Skeletal muscle tissue (tissue), 4 donors: Measurements from ENCODE around the gene RALA. TPM values are rescaled to one million over a fixed set of nuclear protein-coding genes. Genes with fewer than 3 reads are reported as not detected.
"Not testable (repeated sequence)": the region's sequence is repeated elsewhere in the genome, so short reads cannot be mapped to it uniquely, and the experiment has no call there.

ENCODE experiments used
- H3K27ac ChIP-seq: one replicate; pipeline ENCODE4 v1.7.0; 2013; ENCODE audit warnings: mild to moderate bottlenecking, low read depth, low read length, inconsistent platforms
- H3K27me3 ChIP-seq, 3 donors: one replicate each; pipeline ENCODE4 v1.7.0; 2013; ENCODE audit warnings: low read length in 3 of 3; ENCODE audit not compliant: control insufficient read depth in 3 of 3, insufficient read depth in 3 of 3
- H3K36me3 ChIP-seq, 3 donors: one replicate each; pipeline ENCODE4 v1.7.0; 2013; ENCODE audit warnings: low read length in 3 of 3; ENCODE audit not compliant: control insufficient read depth in 3 of 3, insufficient read depth in 3 of 3
- H3K4me1 ChIP-seq, 3 donors: one replicate each; pipeline ENCODE4 v1.7.0; 2013; ENCODE audit warnings: low read length in 3 of 3, mild to moderate bottlenecking in 3 of 3; ENCODE audit not compliant: control insufficient read depth in 3 of 3, insufficient read depth in 3 of 3
- H3K4me3 ChIP-seq, 3 donors: one replicate each; pipeline ENCODE4 v1.7.0; 2013; ENCODE audit warnings: low read length in 3 of 3
- H3K9ac ChIP-seq, 3 donors: one replicate each; pipeline ENCODE4 v1.7.0; 2013; ENCODE audit warnings: low read length in 3 of 3, mild to moderate bottlenecking in 3 of 3, moderate library complexity in 2 of 3, low read depth in 1 of 3
- H3K9me3 ChIP-seq, 3 donors: one replicate each; pipeline ENCODE4 v1.7.0; 2013; ENCODE audit warnings: low read length in 3 of 3; ENCODE audit not compliant: control insufficient read depth in 3 of 3
- total RNA-seq: library from RNA; depleted of rRNA; stranded (reverse); fragments of >200 nt; gene quantifications from one replicate; pipeline ENCODE4 v1.2.3, GENCODE V29; 2014
- donor health status: Osteomylitis.

RALA gene
- total RNA-seq, 1 donor from 2014 or later = 11.5 TPM

- no peak overlapping the region for H3K27ac ChIP-seq
- H3K9ac ChIP-seq = no peak overlapping the region
- H3K4me3 ChIP-seq = no peak overlapping the region
- no peaks in the 10 kb centered on the region for H3K27me3 ChIP-seq
- H3K36me3 ChIP-seq = no peaks in the 10 kb centered on the region
- no peaks in the 10 kb centered on the region for H3K9me3 ChIP-seq
- peaks cover 13 to 19% (median 17%) of the 10 kb centered on the region in 3 donors for H3K4me1 ChIP-seq
Observed at GRCh38 chr7:39735903-39736302, 112.5 kb downstream of the RALA start.

DNA sequence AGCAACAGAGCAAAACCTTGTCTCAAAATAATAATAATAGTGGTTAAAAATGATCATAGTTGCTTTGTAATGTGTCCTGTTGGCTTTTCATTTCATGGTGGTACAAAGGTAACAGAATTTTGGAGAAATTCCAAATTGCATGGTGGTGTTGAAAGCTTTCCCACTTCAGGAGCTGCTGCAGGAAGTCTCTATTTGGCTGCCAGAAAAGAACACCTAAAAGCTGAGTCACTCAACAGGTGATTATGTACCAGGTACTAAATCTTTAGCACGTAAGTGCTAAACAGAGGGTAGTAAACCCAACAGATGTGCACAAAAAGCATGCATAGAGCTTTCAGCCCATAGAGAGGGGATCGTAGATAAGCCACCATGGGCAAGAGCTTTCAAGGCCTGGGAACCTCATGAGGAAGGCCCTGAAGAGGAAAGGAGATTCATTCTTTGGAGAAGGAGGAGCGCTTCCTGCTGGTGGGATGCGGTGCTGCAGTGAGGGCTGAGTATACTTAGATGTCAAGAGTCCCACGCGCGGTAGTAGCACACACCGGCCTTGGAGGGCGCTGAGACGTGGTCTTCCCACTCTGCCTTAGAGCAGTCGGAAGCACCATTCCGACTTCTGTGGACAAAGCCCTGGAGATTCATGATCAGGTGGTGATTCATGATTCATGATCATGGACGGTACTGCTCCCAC, 118.7 kb downstream of the RALA start:
- Histone ChIP-seq H3K9ac (no peak overlapping the region), H3K9me3 (no peaks in the 10 kb centered on the region), H3K4me1 (peaks cover 0 to 4% (median 0%) of the 10 kb centered on the region in 3 donors), H3K36me3 (no peaks in the 10 kb centered on the region), H3K4me3 (no peak overlapping the region), H3K27me3 (no peaks in the 10 kb centered on the region), H3K27ac (no peak overlapping the region)

- no peaks in the 10 kb centered on the region for H3K27me3 ChIP-seq
- H3K9ac ChIP-seq = no peak overlapping the region
- H3K36me3 ChIP-seq = no peaks in the 10 kb centered on the region
- H3K4me3 ChIP-seq = no peak overlapping the region
- H3K27ac ChIP-seq = no peak overlapping the region
- no peaks in the 10 kb centered on the region for H3K9me3 ChIP-seq
- H3K4me1 ChIP-seq = peaks cover 0 to 4% (median 0%) of the 10 kb centered on the region in 3 donors
Observed at GRCh38 chr7:39744620-39745019, 121.2 kb downstream of the RALA start.

DNA sequence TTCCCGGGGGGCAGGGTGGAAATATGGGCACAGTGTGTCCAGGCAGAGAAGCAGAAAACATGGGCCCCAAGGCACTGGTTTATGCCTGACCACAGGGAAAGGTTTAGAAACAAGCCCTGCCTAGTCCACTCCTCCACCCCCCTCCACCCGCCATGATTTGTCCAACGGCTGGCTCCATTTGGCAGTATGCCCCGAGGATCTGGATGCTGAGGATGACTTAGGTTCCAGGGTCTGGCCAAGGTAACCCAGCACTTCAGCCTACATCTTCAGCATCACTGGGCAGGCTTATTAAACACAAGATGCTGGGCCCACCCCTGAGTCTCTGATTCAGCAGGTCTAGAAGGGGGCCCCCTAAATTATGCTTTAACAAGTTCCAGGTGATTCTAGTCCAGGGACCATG, 121.9 kb downstream of the RALA start:
- Histone ChIP-seq H3K4me1 (peaks cover 0 to 4% (median 0%) of the 10 kb centered on the region in 3 donors), H3K27me3 (no peaks in the 10 kb centered on the region), H3K27ac (no peak overlapping the region), H3K9me3 (no peaks in the 10 kb centered on the region), H3K4me3 (no peak overlapping the region), H3K36me3 (no peaks in the 10 kb centered on the region), H3K9ac (no peak overlapping the region)

- no peaks in the 10 kb centered on the region for H3K27me3 ChIP-seq
- H3K36me3 ChIP-seq = no peaks in the 10 kb centered on the region
- H3K4me1 ChIP-seq = peaks cover 0 to 4% (median 0%) of the 10 kb centered on the region in 3 donors
- no peak overlapping the region for H3K27ac ChIP-seq
- no peaks in the 10 kb centered on the region for H3K9me3 ChIP-seq
- no peak overlapping the region for H3K9ac ChIP-seq
- H3K4me3 ChIP-seq = no peak overlapping the region
Observed at GRCh38 chr7:39746103-39746819, 122.9 kb downstream of the RALA start.

DNA sequence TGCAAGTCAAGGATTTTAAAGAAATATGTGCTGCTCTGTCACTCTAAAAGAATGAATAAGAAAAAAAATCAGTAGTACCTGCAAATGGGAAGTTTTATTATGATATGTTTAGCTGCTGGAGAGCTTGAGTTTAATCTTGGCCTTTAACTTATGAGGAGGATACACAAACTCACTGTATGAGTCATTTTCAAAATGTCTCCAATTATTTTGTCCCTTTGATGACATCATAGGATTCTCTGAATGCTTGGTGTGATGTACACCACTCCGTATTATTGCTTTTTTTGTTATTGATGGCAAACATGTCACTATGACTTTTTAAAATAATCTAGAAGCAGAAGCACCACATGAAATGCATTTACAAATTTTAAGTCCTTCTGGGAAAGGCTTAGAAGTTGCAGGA, 125.8 kb downstream of the RALA start:
- Histone ChIP-seq H3K9me3 (no peaks in the 10 kb centered on the region), H3K36me3 (no peaks in the 10 kb centered on the region), H3K9ac (no peak overlapping the region), H3K27ac (no peak overlapping the region), H3K4me3 (no peak overlapping the region), H3K4me1 (peaks cover 0 to 4% (median 0%) of the 10 kb centered on the region in 3 donors), H3K27me3 (no peaks in the 10 kb centered on the region)

GRCh38 chr7:39749717-39750116, 126.3 kb downstream of the RALA start:
- no peaks in the 10 kb centered on the region for H3K27me3 ChIP-seq
- H3K9me3 ChIP-seq = no peaks in the 10 kb centered on the region
- H3K9ac ChIP-seq = no peak overlapping the region
- H3K36me3 ChIP-seq = no peaks in the 10 kb centered on the region
- no peak overlapping the region for H3K4me3 ChIP-seq
- H3K27ac ChIP-seq = no peak overlapping the region
- H3K4me1 ChIP-seq = peaks cover 0 to 4% (median 0%) of the 10 kb centered on the region in 3 donors

- Histone ChIP-seq H3K4me3 (no peak overlapping the region), H3K4me1 (peaks cover 0 to 4% (median 0%) of the 10 kb centered on the region in 3 donors), H3K27me3 (no peaks in the 10 kb centered on the region)
Observed at GRCh38 chr7:39750253-39751077, 127.1 kb downstream of the RALA start.

GRCh38 chr7:39753237-39753636, 129.9 kb downstream of the RALA start:
- H3K27me3 ChIP-seq, H3K9me3 ChIP-seq, H3K4me3 ChIP-seq, H3K36me3 ChIP-seq, H3K4me1 ChIP-seq, H3K27ac ChIP-seq, H3K9ac ChIP-seq: not testable (repeated sequence)

More at GRCh38 chr7:39750253-39751077, 127.1 kb downstream of the RALA start:
- H3K36me3 ChIP-seq = no peaks in the 10 kb centered on the region
- no peaks in the 10 kb centered on the region for H3K9me3 ChIP-seq
- no peak overlapping the region for H3K9ac ChIP-seq
- no peak overlapping the region for H3K27ac ChIP-seq
